Skin epidermis (tissue), 12 donors: Measurements from ENCODE around the gene SLC13A4.
A peak's percentile ranks its signal among the peaks of the same experiment; 100 is the strongest.
"Not testable (repeated sequence)": the region's sequence is repeated elsewhere in the genome, so short reads cannot be mapped to it uniquely, and the experiment has no call there.

ENCODE experiments used
- H3K27ac ChIP-seq, 21 experiments: fragments of 200-600 bp; sonication (generic) in 11 of 21; one replicate each; pipeline ENCODE4 v1.5.0; 2020; ENCODE audit warnings: mild to moderate bottlenecking in 3 of 21, inconsistent platforms in 2 of 21, moderate library complexity in 2 of 21
- H3K4me3 ChIP-seq, 7 experiments: fragments of 200-600 bp; sonication (generic) in 2 of 7; one replicate each; pipeline ENCODE4 v1.5.0; 2020; ENCODE audit warnings: inconsistent platforms in 2 of 7, mild to moderate bottlenecking in 2 of 7, moderate library complexity in 1 of 7

Gene SLC13A4, protein sequence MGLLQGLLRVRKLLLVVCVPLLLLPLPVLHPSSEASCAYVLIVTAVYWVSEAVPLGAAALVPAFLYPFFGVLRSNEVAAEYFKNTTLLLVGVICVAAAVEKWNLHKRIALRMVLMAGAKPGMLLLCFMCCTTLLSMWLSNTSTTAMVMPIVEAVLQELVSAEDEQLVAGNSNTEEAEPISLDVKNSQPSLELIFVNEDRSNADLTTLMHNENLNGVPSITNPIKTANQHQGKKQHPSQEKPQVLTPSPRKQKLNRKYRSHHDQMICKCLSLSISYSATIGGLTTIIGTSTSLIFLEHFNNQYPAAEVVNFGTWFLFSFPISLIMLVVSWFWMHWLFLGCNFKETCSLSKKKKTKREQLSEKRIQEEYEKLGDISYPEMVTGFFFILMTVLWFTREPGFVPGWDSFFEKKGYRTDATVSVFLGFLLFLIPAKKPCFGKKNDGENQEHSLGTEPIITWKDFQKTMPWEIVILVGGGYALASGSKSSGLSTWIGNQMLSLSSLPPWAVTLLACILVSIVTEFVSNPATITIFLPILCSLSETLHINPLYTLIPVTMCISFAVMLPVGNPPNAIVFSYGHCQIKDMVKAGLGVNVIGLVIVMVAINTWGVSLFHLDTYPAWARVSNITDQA

GRCh38 chr7:135728136-135728669, at the start of gene SLC13A4:
SLC13A4 (minus strand) TSS chr7:135728186; CDS start chr7:135727496, 690 bp downstream.
- H3K4me3 ChIP-seq: no peak within 1 kb of the TSS

GRCh38 chr7:135775915-135776314, 47.9 kb upstream of the SLC13A4 start:
- not testable (repeated sequence) for H3K27ac ChIP-seq, H3K4me3 ChIP-seq

More at GRCh38 chr7:135728136-135728669, at the start of gene SLC13A4:
- no peak within 1 kb of the TSS for H3K27ac ChIP-seq

GRCh38 chr7:135775230-135775629, 47.2 kb upstream of the SLC13A4 start:
- no peak overlapping the region for H3K27ac ChIP-seq
- H3K4me3 ChIP-seq: no peak overlapping the region

- Histone ChIP-seq H3K4me3 (no peak overlapping the region), H3K27ac (peak overlapping the region in 3 of 21 experiments; percentile 11 to 47 (median 13))
Measured at GRCh38 chr7:135774284-135774683, 46.3 kb upstream of the SLC13A4 start.

DNA sequence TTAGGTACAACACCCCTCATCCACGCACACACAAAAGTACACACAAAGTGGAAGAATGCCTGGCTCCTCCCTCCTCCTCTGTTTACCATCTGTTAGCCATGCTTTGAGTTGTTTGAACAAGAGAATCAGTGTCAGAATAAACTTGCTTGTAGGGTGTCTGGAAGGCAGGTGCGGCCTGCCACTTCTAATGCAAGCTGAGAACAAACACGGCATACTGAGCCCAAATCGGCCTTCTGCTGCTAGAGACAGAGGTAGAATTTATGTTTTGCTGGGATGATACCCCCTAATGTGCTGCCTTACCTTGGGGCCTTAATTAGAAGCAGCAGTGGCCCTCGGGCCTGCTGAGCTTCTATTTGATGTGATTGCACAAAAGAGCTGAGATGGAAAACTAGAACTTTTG, 45.5 kb upstream of the SLC13A4 start:
- Histone ChIP-seq H3K27ac (peak overlapping the region in 1 of 21 experiments; percentile 47), H3K4me3 (no peak overlapping the region)

DNA sequence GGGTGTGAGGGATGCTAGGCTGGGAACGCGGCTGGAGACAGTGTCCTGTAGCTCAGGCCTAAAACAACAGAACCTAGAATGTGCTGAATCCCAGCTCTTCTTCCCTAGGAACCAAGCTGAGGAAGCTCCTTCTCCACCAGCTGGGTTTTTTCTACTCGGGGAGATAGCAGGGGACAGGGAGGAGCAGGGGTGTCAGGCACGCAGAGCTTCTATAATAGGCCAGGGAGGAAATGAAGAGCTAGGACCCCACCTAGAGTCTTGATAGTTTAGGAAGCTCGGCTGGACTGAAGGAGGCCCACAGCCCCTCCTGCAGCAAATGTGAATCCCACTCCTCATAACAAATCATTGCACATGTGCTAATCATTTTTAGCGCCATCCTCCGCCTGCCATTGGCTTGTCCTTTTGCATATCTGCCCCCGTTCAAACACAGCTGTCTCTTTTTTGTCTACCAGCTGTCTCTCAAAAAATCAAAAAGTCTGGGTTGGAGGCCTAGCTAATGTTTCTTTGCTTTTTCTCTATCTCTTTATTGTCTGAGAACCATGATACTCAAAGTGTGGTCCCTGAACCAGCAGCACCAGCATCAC, 44.7 kb upstream of the SLC13A4 start:
- H3K4me3 ChIP-seq: no peak overlapping the region
- H3K27ac ChIP-seq: peak overlapping the region in 1 of 21 experiments; percentile 27

GRCh38 chr7:135771961-135772638, 44.1 kb upstream of the SLC13A4 start:
- Histone ChIP-seq H3K27ac (peak overlapping the region in 1 of 21 experiments; percentile 27), H3K4me3 (no peak overlapping the region)

DNA sequence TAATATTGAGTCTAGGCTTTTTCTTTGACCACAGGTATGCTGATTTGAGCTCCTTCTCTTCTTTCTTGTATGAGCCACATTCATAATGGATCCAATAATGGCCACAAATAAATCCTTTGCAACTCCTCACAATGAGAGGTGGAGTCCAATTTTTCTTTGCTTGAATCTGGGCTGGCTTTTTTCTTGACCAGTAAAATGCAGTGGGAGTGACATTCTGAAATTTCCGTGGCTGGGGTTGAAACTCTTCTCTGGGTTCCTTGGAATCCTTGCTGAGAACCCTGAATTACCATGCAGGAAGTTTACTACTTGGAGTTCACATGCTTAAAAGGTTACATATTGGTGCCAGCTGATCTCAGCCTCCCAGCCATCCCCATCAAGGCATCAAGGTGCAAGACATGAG, 43.1 kb upstream of the SLC13A4 start:
- H3K27ac ChIP-seq: no peak overlapping the region
- no peak overlapping the region for H3K4me3 ChIP-seq

- Histone ChIP-seq H3K27ac (no peak overlapping the region), H3K4me3 (no peak overlapping the region)
Measured at GRCh38 chr7:135770139-135770710, 42.2 kb upstream of the SLC13A4 start.

- Histone ChIP-seq H3K27ac (peak overlapping the region in 2 of 21 experiments; percentile 2 to 8), H3K4me3 (no peak overlapping the region)
Measured at GRCh38 chr7:135769005-135769802, 41.2 kb upstream of the SLC13A4 start.

- H3K27ac ChIP-seq: peak overlapping the region in 1 of 21 experiments; percentile 2
- H3K4me3 ChIP-seq: no peak overlapping the region
Measured at GRCh38 chr7:135768467-135768866, 40.5 kb upstream of the SLC13A4 start.

DNA sequence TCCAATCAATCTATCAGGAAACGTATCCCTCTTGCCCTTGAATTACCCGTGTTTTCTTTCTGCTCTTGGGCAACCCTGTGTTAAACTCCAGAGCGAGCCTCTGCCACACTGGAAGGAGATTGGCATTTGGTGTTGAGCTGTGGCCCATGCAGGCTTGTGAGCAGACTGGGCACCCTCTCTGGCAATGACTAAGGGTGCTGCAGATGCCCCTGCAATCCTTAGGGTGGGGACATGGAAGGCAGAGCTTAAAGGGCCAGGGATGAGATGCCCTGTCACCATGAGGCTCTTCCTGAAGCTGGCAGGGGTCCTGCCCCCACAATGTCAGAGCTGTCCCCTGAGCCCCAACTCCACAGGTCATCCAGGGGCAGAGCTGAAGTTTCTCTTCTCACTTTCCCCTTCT, 40.1 kb upstream of the SLC13A4 start:
- no peak overlapping the region for H3K27ac ChIP-seq
- H3K4me3 ChIP-seq: no peak overlapping the region

- H3K4me3 ChIP-seq: no peak overlapping the region
- H3K27ac ChIP-seq: peak overlapping the region in 2 of 21 experiments; percentile 82 to 89
Measured at GRCh38 chr7:135763261-135763660, 35.3 kb upstream of the SLC13A4 start.

GRCh38 chr7:135761751-135762488, 33.9 kb upstream of the SLC13A4 start:
- Histone ChIP-seq H3K4me3 (no peak overlapping the region), H3K27ac (peak overlapping the region in 19 of 21 experiments; percentile 34 to 89 (median 68))

DNA sequence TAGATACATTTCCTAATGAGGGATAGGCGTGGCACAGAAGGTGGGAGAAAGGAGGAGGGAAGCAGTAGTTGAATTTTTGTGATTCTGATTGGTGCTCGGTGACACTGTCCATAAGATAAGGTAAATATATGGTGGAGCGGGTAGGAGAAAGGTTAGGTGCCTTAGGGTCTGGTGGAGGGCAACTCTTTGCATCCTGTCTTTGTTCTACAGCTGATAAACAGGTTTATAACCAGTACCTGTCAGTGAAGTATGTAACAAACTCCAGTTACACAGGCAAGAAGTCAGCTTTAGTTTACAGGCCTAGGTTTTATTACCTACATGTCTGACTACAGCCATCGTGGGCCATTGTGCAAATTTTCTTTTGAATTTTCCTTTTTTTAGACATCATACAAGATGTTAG, 31.5 kb upstream of the SLC13A4 start:
- Histone ChIP-seq H3K4me3 (no peak overlapping the region), H3K27ac (peak overlapping the region in 7 of 21 experiments; percentile 61 to 85 (median 73))

GRCh38 chr7:135758531-135758932, 30.5 kb upstream of the SLC13A4 start:
- H3K4me3 ChIP-seq: peak overlapping the region in 2 of 7 experiments; percentile 9 to 19

GRCh38 chr7:135757719-135758411, 29.9 kb upstream of the SLC13A4 start:
- peak overlapping the region in 19 of 21 experiments; percentile 41 to 85 (median 66) for H3K27ac ChIP-seq
- peak overlapping the region in 1 of 7 experiments; percentile 19 for H3K4me3 ChIP-seq

More at GRCh38 chr7:135758531-135758932, 30.5 kb upstream of the SLC13A4 start:
- peak overlapping the region in 19 of 21 experiments; percentile 41 to 85 (median 66) for H3K27ac ChIP-seq
